HL-60 (cell line): ENCODE measurements around the gene CCR9.

ENCODE experiments used
- CTCF ChIP-seq: IDR thresholded peaks from one replicate; pipeline ENCODE4 v1.5.1; 2011; ENCODE audit warnings: low read length, control low read depth, inconsistent platforms; ENCODE audit not compliant: insufficient read depth
- POLR2AphosphoS5 ChIP-seq: IDR thresholded peaks from 2 replicates; pipeline ENCODE4 v1.6.1; 2012; ENCODE audit warnings: low read depth

GRCh38 chr3:45937206-45938042 lies 51.1 kb downstream of the CCR9 start:
- TF ChIP-seq CTCF, result no peak
- no peak for TF ChIP-seq POLR2AphosphoS5
